GM21529 (cell line): ENCODE results near the gene PPP2R2C.

Experiments used
- ATAC-seq: cut with Tn5 transposase; IDR thresholded peaks from one replicate; pipeline ENCODE4 v1.9.1; 2021; ENCODE audit not compliant: unreplicated experiment

The PPP2R2C gene

DNA sequence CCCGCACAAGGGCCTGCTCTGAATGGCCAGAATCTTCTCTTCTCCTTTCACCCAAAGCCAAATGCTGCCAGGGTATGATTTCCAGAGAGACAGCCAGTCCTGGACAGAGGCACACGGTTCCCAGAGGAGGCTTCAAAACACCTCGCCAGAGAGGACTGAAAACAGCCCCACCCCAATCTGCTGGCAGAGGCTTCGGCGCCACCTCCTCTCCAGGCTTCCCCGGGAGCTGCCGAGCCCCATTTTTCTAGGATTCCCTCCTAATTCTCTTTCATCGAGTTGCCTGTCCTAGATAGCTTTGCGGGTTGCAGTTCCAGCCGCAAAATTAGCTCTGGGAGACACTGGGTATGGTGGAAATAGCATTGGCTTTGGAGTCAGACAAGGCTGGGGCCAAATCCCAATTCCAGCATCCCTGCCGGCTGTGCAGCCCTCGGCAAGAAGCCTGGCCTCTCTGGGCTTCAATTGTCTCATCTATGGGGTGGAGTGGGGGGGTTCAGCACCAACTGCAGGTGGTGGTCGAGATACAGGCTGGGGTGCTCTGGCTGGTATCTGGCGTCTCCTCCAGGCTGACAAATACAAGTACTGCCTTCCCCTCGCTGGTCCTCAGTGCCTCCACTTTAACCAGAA is 22.6 kb downstream of the PPP2R2C start:
- ATAC-seq: no peak

DNA sequence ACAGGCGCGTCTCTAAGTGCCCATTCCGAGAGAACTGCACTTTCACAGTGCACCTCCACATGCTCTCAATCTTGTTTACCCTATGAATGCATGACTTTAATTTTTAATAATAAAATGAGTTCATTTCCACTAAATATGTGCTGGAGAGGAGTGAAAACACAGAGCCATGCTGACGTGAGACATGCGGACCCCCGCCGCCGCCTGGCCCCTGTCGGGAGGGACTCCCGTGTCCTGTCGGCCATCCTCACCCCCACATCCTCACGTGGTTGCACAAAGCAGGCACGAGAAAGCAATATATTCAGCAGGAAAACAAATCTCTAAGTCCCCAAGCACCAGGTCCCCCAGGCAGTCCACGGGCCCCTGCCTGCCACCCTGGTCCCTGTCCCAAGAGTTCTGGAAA is 23.1 kb downstream of the PPP2R2C start:
- no peak for ATAC-seq

DNA sequence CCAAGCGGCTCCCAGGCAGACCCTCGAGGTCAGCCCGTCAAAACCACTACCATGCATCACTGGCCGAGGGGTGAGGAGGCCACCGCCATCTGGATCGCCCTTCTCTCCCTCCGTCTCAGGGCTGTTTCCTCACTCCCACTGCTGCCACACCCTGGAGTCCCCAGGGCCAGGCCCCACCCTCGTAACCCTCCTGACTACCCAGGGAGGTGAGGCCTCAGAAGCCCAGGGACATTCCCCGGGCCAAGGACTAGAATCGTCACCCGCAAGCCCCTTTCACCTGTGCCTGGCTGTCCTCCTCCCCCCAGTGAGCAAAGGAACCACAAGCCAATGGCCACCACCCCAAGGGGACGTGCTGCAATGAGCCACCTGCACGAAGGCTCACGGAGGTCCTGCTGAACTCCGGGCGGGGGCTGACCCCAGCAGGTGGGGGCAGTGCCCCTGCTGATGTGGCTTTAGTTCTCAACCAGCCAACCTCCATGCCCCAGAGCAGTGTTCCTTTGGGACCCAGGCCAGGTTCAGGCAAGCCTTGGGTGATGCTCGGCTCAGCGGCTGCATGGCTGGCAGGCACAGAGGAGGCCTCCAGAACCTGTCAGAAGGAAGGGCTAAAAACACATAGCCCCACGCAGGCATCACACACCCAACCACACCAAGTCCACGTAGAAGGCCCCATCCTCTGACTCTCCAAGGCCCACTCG is 23.8 kb downstream of the PPP2R2C start:
- ATAC-seq: no peak

GRCh38 chr4:6447672-6448171 is 24.7 kb downstream of the PPP2R2C start:
- no peak for ATAC-seq

GRCh38 chr4:6446538-6447451 is 25.6 kb downstream of the PPP2R2C start:
- no peak for ATAC-seq

- ATAC-seq: no peak
Observed at GRCh38 chr4:6446130-6446482, 26.3 kb downstream of the PPP2R2C start.

- no peak for ATAC-seq
Observed at GRCh38 chr4:6445403-6446129, 26.8 kb downstream of the PPP2R2C start.

- ATAC-seq: no peak
Observed at GRCh38 chr4:6444582-6444981, 27.8 kb downstream of the PPP2R2C start.

GRCh38 chr4:6443035-6444023 is 29.1 kb downstream of the PPP2R2C start:
- no peak for ATAC-seq

GRCh38 chr4:6442555-6442954 is 29.9 kb downstream of the PPP2R2C start:
- no peak for ATAC-seq

DNA sequence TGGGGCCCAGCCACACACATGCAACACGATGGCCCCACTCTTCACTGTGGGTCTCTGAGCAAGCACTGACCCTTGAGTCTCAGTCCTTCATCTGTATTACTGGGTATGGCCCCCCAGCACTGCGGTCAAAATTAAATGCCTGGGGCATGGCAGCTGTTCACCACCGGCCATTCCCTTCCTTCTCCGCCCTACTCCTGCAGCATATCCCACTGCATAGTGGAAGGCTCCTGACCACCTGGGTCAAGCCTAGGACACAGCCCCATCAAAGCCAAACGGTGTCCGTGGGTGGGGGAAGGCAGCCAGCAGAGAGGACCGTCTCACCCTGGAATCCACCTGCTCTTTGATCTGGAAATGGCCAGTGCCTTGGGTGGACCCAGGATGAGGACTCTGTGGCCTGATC is 30.7 kb downstream of the PPP2R2C start:
- no peak for ATAC-seq

GRCh38 chr4:6441202-6441582 is 31.2 kb downstream of the PPP2R2C start:
- no peak for ATAC-seq

- ATAC-seq: no peak
Observed at GRCh38 chr4:6440506-6441201, 31.8 kb downstream of the PPP2R2C start.

DNA sequence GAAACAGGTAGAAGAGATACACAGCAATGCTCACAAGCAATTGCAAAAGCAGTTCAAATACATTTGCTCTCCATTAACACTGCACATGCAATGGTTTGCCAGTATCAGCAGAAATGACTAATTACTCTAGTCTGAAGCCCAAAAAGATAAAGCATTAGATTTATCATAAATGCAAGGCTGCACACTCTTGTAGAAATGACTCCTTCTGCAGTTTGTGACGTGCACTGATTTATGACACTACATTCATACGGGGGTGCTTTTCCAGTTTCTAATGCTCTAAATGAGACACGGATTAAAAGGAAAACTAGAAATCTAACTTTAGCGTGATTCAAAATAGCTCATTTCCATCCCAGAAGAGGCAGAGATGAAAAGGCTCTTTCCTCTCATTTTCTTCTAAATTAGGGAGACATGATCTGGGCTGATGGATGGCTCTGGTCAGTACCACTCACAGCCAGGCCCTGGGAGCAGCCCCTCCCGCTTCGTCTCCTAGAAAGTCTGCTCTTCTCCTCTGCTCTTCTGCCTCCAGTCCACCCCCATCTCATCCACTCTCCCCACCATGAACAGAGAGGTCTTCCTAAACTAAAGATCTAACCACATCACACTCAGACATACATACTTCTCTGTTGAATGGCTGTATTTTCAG is 33.2 kb downstream of the PPP2R2C start:
- no peak for ATAC-seq

DNA sequence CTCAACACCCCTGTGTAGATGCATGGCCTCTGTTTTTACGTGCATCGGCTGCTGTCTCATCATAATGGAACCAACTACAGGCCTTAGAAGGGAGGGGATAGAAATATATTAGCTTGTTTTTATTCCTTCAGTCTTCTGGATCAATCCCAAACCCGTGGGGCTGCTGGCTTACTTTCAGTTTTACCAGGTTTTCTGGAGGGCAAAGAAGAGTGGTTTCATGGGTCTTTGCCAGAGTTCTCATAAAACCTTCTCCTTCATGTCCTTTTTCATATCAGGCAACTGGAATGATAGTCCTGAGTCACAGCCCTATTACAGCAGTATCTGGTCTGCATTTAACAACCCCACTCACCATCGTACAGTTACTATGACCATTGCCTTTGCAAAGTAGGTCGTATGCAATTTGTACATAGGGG is 34.6 kb downstream of the PPP2R2C start:
- no peak for ATAC-seq

GRCh38 chr4:6435010-6435409 is 37.4 kb downstream of the PPP2R2C start:
- ATAC-seq: no peak

DNA sequence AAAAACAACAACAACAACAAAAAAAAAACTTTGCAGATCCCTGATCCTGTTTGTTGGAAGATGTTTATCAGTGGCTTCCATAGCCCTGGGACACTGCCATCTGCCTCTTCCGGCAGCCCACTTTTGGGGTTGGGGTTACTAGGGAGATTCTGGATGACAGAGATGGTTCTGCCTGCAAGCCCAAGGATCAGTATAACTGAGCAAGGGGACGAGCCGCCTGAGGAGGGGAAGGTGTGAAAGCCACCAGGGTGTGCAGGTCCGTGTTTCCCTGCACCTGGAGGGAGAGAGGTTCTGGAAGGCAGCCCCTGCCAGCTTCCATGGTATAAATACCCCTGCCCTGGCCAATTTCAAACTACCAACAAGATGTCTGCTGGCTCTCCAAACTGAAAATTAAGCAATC is 41.5 kb downstream of the PPP2R2C start:
- ATAC-seq: no peak

- ATAC-seq: no peak
Observed at GRCh38 chr4:6427439-6428090, 44.8 kb downstream of the PPP2R2C start.
